A549 (cell line): ENCODE results near the gene EIF1AD.

ENCODE experiments used
- CEBPB ChIP-seq, 2 experiments: fragments of >200 bp in 1 of 2; sonication (Bioruptor Twin) in 1 of 2; formaldehyde crosslinking in 1 of 2; IDR thresholded peaks; 2 replicates each; pipeline ENCODE4 v1.6.1; 2012 to 2016
- HOXB13 ChIP-seq: fragments of 250-450 bp; sonication (Bioruptor Pico); IDR thresholded peaks from 2 replicates; pipeline ENCODE4 v1.5.0; 2020; ENCODE audit warnings: low read depth, mild to moderate bottlenecking, moderate library complexity
- JUNB ChIP-seq: fragments of >200 bp; sonication (Bioruptor Twin); formaldehyde crosslinking; IDR thresholded peaks from 2 replicates; pipeline ENCODE4 v1.6.1; 2016
- NR3C1 ChIP-seq: fragments of >200 bp; sonication (Bioruptor Twin); formaldehyde crosslinking; IDR thresholded peaks from 3 replicates; pipeline ENCODE4 v1.6.1; 2017
- POLR2A ChIP-seq: IDR thresholded peaks from 2 replicates; pipeline ENCODE4 v1.6.1; 2012; ENCODE audit warnings: mild to moderate bottlenecking, low read length
- TF ChIP-seq, protein P1 (sequence below): fragments of >200 bp; sonication (Bioruptor Twin); formaldehyde crosslinking; IDR thresholded peaks from 3 replicates; pipeline ENCODE4 v1.5.1; 2016
- TF ChIP-seq, protein P2 (sequence below): IDR thresholded peaks from 2 replicates; pipeline ENCODE4 v1.6.1; 2012

- TF ChIP-seq CEBPB (IDR thresholded peaks at IDR 0.05) (no peak), NR3C1 (no peak), JUNB (no peak), HOXB13 (CRISPR knock-in tag) (no peak), POLR2A (no peak)
- TF ChIP-seq, protein P1, sequence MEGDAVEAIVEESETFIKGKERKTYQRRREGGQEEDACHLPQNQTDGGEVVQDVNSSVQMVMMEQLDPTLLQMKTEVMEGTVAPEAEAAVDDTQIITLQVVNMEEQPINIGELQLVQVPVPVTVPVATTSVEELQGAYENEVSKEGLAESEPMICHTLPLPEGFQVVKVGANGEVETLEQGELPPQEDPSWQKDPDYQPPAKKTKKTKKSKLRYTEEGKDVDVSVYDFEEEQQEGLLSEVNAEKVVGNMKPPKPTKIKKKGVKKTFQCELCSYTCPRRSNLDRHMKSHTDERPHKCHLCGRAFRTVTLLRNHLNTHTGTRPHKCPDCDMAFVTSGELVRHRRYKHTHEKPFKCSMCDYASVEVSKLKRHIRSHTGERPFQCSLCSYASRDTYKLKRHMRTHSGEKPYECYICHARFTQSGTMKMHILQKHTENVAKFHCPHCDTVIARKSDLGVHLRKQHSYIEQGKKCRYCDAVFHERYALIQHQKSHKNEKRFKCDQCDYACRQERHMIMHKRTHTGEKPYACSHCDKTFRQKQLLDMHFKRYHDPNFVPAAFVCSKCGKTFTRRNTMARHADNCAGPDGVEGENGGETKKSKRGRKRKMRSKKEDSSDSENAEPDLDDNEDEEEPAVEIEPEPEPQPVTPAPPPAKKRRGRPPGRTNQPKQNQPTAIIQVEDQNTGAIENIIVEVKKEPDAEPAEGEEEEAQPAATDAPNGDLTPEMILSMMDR = no peak
- TF ChIP-seq, protein P2, sequence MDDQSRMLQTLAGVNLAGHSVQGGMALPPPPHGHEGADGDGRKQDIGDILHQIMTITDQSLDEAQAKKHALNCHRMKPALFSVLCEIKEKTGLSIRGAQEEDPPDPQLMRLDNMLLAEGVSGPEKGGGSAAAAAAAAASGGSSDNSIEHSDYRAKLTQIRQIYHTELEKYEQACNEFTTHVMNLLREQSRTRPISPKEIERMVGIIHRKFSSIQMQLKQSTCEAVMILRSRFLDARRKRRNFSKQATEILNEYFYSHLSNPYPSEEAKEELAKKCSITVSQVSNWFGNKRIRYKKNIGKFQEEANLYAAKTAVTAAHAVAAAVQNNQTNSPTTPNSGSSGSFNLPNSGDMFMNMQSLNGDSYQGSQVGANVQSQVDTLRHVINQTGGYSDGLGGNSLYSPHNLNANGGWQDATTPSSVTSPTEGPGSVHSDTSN = no peak
Measured at GRCh38 chr11:66020212-66020611, 18.3 kb upstream of the EIF1AD start.
